NOMO-1 treated with DMSO at 0.1 percent for 48 hours (cell line): ENCODE results near the gene PGAM2.
"Not testable (repeated sequence)": the region's sequence is repeated elsewhere in the genome, so short reads cannot be mapped to it uniquely, and the experiment has no call there.

ENCODE experiments used
- DNase-seq: peaks from one replicate; lab custom pipeline; 2025; ENCODE audit not compliant: unreplicated experiment; lab: John Stamatoyannopoulos, UW

PGAM2 gene

DNA sequence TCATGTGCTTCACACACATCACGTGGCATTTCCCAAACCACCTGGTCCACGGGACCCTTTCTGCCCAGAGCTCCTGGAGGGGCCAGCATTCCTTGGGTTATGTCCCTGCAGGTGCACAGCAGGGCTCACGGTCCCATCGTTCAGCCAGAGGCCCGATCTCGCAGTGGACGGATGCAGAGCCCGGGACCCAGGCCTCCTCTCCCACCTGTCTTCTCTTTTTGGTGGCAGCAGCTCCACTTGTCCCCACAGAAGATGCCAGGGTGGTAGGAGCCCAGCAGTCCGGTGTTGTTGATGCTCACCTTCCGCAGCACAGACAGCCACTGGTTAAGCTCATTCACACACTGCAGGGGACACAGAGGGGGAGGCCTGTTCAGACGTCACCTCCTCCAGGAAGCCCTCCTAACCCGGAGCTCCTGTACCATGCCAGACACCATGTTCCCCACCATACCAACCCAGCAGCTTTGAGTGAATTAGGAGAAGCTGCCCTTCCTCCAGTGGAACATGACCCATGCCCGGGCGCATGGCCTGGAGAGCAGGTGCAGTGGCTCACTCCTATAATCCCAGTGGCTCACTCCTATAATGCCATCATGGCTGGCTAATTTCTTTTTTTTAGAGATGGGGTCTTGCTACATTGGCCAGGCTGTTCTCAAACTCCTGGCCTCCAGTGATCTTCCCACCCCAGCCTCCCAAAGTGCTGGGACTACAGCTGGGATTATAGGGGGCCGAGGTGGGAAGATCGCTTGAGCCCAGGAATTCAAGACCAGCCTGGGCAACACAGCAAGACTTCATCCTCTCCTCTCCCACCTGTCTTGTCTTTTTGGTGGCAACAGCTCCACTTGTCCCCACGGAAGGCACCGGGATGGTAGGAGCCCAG is 31.2 kb downstream of the PGAM2 start:
- not testable (repeated sequence) for DNase-seq

- not testable (repeated sequence) for DNase-seq
Measured at GRCh38 chr7:44032031-44032430, 33.3 kb downstream of the PGAM2 start.

GRCh38 chr7:44031319-44031718 is 34.0 kb downstream of the PGAM2 start:
- not testable (repeated sequence) for DNase-seq

DNA sequence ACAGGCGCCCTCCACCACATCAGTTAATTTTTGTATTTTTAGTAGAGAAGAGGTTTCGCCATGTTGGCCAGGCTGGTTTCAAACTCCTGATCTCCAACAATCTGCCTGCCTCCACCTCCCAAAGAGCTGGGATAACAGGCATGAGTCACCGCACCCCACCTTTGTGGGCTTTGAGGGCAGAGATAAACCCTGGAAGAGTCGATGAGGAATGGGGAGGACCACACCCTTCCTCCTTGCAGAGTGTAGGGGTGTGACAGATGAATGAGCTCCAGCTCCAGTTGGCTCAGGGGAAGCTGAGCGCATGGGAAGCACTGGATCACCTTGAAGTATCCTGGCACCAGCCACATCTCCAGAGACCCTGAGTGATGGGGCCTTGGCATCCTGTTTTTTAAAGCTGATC is 35.3 kb downstream of the PGAM2 start:
- DNase-seq: not testable (repeated sequence)

DNA sequence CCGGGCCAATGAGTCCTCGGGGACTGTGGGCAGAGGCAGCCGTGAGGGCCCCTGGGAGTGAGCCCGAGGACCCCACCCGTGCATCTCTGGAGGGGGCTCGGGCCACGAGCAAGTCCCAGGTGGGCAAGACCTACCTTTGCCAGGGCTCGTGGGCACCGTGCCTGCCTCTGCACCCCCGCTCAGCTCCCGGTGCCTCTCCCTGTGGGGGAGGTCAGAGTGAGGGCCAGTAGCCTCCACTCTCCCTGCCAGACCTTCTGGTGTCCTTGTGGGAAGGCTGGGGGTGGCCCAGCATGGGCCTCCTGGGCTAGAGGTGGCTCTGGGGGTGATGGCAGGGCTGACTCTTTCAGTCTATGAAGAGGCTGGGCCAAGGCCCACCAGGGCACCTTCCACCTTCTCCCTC is 35.9 kb downstream of the PGAM2 start:
- DNase-seq: not testable (repeated sequence)

- not testable (repeated sequence) for DNase-seq
Measured at GRCh38 chr7:44022796-44023467, 42.4 kb downstream of the PGAM2 start.

- not testable (repeated sequence) for DNase-seq
Measured at GRCh38 chr7:44022069-44022468, 43.3 kb downstream of the PGAM2 start.

DNA sequence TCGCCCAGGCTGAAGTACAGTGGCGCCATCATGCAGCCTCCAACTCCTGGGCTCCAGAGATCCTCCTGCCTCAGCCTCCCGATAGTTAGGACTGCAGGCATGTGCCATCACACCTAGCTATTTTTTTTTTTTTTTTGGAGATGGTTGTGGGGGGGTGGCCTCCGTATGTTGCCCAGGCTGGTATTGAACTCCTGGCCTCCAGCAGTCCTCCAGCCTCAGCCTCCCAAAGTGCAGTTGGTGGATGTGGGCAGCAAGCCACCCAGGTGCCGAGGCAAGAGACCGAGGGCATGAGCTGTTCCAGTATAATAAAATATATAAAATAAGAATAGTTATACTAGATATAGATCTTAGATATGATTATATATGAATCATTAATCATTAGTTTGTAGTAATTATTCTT is 45.5 kb downstream of the PGAM2 start:
- not testable (repeated sequence) for DNase-seq

- peak; percentile 87 for DNase-seq
Measured at GRCh38 chr7:44018857-44019807, 46.2 kb downstream of the PGAM2 start.

GRCh38 chr7:44015090-44015489 is 50.3 kb downstream of the PGAM2 start:
- not testable (repeated sequence) for DNase-seq
